Lower leg skin (tissue), 4 donors: ENCODE data around the gene GFRA4. TPM values are rescaled to one million over a fixed set of nuclear protein-coding genes. Genes with fewer than 3 reads are reported as not detected.

Experiments
- DNase-seq, 2 donors: peaks; one replicate each; pipeline ENCODE4 v3.0.0-alpha.2; 2019; ENCODE audit warnings: low spot score in 2 of 2
- H3K4me3 ChIP-seq: fragments of 200-600 bp; sonication (generic); 2 replicates; pipeline ENCODE4 v1.5.1; 2017; ENCODE audit warnings: mild to moderate bottlenecking, low read depth; ENCODE audit not compliant: poor library complexity, severe bottlenecking
- CTCF ChIP-seq, 3 donors: fragments of 450-650 bp; IDR thresholded peaks; one replicate each; pipeline ENCODE4 v1.5.1; 2016; ENCODE audit warnings: antibody characterized with exemption in 3 of 3, mild to moderate bottlenecking in 3 of 3, moderate library complexity in 2 of 3
- POLR2A ChIP-seq, 2 donors: fragments of 450-650 bp; IDR thresholded peaks; one replicate each; pipeline ENCODE4 v1.6.1; 2016 to 2017; ENCODE audit warnings: antibody characterized with exemption in 2 of 2, mild to moderate bottlenecking in 1 of 2, moderate library complexity in 1 of 2
- WGBS, 2 donors: methylation state at CpG; one replicate each; pipeline ENCODE4 v1.1.5; 2018; 5-methylcytosine and 5-hydroxymethylcytosine counted together
- intact Hi-C: fragments of 100-400 bp; cut with DNase I; formaldehyde crosslinking; loops from one replicate; pipeline ENCODE4 v1.15.0; 2023; ENCODE audit warnings: low total_unique reads
- total RNA-seq, 4 donors: library from RNA; depleted of rRNA; stranded (reverse); fragments of >200 nt; gene quantifications; one replicate each; pipeline ENCODE4 v1.1.0, GENCODE V29; 2016

Gene GFRA4
- total RNA-seq, 4 donors from 2014 or later = not detected

- intact Hi-C loops = no loop called here
- DNase-seq = no peak
- WGBS, 2 donors = 86 to 91% methylated on average over 11 of the region's 11 CpGs
- H3K4me3 ChIP-seq = no peak overlapping the region
- no peak for TF ChIP-seq POLR2A (IDR thresholded peaks at IDR 0.05)
- no peak for TF ChIP-seq CTCF (IDR thresholded peaks at IDR 0.05)
Measured at GRCh38 chr20:3702611-3703391, 39.6 kb upstream of the GFRA4 start.

DNA sequence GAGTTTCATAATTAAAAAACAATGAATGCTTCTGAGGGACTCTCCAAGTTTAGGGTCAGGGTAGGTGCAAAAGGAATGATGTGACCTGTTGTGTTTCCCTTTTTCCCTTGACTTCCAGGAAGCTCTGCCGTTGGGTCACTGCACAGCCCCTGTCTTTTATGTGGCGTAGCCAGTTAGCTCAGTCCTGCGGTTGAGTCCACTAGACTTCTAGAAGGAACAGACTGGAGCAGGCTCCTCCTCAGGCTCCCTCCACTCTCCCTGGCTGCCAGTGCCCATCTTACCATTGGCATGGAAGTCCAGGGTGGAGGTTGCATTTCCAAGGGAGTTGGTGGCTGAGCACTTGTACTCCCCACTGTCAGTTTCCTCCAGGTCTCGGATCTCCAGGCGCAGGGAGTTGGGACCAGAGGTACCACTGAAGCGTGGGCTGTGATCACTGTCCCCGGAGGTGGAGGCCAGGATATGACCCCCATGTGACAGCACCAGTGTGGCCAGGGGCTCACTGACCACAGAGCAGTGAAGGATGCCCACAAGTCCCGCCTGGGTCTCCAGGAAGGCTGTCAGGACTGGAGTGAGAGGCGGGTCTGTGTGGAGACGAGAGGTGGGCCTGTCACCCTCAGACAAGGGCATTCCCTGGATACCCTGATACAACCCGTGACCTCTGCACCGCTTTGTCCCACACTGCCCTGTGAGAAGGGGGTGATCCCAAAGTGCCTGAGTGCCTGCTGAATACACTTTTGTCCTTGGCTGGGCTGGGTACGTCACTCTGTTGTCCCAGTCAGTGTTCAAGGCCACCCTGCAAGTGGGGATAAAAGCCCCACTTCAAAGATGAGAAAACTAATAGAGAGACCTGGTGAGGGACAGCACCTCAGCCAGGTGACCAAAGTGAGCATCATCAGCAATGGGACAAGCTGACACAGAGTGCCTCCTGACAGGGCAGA is 38.1 kb upstream of the GFRA4 start:
- intact Hi-C loops = no loop called here
- TF ChIP-seq CTCF (IDR thresholded peaks at IDR 0.05) (no peak), POLR2A (IDR thresholded peaks at IDR 0.05) (no peak)
- H3K4me3 ChIP-seq = no peak overlapping the region
- DNase-seq = no peak
- WGBS, 2 donors = 91 to 93% methylated on average over 12 to 13 of the region's 13 CpGs

GRCh38 chr20:3699037-3699436 is 35.8 kb upstream of the GFRA4 start:
- H3K4me3 ChIP-seq = no peak overlapping the region
- no peak for DNase-seq
- WGBS, 2 donors = 88 to 91% methylated on average over 14 to 16 of the region's 16 CpGs
- intact Hi-C loops = no loop called here
- TF ChIP-seq CTCF (IDR thresholded peaks at IDR 0.05) = no peak
- no peak for TF ChIP-seq POLR2A (IDR thresholded peaks at IDR 0.05)

DNA sequence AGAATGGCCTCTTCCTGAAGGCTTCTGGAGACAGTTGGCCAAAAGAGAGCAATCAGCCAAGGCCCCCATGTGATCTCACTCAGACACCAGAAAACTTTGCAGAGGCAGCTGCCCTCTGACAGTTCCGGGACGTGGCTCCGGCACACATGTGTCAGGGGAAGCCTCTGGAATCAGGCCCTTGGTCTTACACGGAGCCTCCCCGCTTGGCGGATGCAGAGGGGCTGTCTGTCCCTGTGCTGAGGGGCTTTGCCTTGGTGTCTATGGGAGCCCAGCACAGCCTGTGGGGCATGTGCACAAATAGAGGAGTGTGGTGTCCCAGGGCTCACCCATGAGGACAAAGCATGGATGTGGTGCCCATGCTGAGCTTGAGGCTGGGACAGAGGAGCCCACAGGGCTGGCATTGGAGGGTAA is 35.4 kb upstream of the GFRA4 start:
- whole genome bisulfite sequencing, 2 donors = 41 to 91% methylated on average over 3 of the region's 6 CpGs
- DNase-seq = no peak
- no peak overlapping the region for H3K4me3 ChIP-seq
- intact Hi-C loops = no loop called here
- TF ChIP-seq CTCF (IDR thresholded peaks at IDR 0.05) (no peak), POLR2A (IDR thresholded peaks at IDR 0.05) (no peak)

DNA sequence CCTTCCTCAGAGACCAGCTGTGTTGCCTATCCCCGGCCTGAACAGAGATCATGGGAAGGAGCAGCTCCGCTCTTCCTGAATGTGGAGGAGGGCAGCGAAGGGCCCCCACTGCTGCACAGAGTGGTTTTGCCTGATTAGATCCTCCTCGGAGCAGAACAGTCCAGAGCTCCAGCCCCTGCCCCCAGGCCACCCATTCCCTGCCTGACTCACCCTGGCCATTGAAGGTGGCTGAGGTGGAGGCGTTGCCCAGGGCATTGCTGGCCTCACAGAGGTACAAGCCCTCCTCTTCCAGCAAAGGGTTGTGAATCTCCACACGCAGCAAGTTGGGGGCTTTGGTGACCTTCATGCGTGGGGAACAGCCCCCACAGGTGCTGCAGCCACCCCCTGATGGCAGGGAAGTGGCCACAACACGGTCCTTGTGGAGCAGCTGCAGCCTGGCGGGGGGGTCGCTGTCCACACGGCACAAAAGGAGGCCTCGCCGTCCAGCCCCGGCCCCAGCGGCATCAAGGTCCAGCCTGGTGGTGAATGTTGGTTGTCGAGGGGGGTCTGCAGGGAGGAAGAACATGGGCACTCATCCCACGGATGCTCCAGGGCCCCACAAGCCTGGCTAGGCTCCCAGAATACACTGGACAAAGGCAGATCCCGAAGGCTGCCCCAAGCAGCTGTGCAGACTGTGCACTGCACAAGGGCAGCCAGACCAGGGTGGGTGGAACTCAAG is 34.5 kb upstream of the GFRA4 start:
- TF ChIP-seq POLR2A (IDR thresholded peaks at IDR 0.05) (no peak), CTCF (IDR thresholded peaks at IDR 0.05) (no peak)
- no peak overlapping the region for H3K4me3 ChIP-seq
- 78 to 82% methylated on average over 5 to 8 of the region's 18 CpGs for WGBS, 2 donors
- intact Hi-C loops = no loop called here
- no peak for DNase-seq
